NCI-H2227 (cell line): ENCODE data around the gene SLC6A16.
"Not testable (repeated sequence)": the region's sequence is repeated elsewhere in the genome, so short reads cannot be mapped to it uniquely, and the experiment has no call there.

ENCODE experiments used
- DNase-seq: peaks from one replicate; lab custom pipeline; 2025; ENCODE audit not compliant: unreplicated experiment; lab: John Stamatoyannopoulos, UW

SLC6A16 gene

DNA sequence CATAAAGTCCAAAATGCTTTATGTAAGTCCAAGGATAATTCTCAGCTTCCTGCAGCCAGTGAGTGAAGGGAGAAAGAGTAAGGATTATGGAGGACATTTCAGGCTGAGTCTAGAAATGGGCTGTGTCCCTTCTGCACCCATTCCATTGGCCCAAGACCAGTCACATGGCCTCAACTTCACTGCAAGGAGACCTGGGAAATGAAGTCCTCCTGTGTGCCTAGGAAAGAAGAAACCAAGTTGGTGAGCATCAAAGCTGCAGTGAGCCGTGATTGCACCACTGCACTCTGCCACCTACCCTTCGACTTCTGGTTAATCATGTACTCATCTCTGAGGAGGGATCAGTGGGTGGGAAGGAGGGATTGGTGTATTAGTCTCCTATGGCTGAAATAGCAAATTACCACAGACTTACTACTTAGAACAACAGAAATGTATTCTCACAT, 6.6 kb upstream of the SLC6A16 start:
- peak; percentile 45 for DNase-seq

DNA sequence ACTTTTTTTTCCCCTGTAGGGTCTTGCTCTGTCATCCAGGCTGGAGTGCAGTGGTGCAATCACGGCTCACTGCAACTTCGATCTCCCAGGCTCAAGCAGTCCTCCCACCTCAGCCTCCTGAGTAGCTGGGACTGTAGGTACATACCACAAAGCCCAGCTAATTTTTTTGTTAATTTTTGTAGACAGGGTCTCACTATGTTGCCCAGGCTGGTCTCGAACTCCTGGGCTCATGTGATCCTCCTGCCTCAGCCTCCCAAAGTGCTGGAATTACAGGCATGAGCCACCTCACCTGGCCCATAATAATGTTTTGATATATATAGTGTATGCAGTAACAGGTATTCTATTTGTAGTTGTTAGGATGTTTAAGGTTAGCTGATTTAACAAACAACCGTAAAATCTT, 6.2 kb upstream of the SLC6A16 start:
- DNase-seq = not testable (repeated sequence)

DNA sequence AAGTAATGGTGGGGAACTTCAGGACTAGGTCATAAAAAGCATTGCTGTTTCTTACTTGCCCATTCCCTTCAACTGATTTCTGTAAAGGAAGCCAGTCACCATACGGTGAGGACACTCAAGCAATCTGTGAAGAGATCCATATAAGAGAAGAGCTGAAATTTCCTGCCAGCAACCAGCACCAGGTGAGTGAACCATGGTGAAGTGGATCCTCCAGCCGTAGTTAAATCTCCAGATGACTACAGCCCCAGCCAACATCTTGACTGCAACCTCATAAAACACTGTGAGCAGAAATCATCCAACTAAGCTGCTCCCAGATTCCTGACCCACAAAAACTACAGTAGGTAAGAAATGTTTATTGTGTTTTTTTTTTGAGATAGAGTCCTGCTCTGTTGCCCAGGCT, 3.8 kb upstream of the SLC6A16 start:
- no peak for DNase-seq

DNA sequence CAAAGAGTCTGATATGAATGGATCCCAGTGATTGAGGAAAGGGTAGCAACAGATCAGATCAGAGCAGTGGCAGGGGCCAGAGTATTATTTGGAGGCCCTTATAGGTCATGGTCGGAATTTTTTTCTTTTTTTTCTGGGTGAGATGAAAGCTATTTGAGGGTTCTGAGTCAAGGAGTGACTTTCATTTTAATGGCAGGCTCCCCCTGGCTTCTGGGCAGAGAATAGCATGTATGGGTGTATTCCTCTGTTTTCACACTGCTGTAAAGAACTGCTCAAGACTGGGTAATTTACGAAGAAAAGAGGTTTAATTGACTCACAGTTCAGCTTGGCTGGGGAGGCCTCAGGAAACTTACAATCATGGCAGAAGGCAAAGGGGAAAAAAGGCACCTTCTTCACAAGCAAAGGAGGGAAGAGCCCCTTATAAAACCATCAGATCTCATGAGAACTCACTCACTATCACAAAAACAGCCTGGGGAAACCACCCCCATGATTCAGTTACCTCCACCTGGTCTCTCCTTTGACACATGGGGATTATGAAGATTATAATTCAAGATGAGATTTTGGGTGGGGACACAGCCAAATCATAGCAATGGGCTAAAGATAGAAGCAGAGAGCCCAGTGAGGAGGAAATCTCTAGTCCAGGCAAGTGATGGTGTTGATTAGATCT, 3.0 kb upstream of the SLC6A16 start:
- DNase-seq = no peak

DNA sequence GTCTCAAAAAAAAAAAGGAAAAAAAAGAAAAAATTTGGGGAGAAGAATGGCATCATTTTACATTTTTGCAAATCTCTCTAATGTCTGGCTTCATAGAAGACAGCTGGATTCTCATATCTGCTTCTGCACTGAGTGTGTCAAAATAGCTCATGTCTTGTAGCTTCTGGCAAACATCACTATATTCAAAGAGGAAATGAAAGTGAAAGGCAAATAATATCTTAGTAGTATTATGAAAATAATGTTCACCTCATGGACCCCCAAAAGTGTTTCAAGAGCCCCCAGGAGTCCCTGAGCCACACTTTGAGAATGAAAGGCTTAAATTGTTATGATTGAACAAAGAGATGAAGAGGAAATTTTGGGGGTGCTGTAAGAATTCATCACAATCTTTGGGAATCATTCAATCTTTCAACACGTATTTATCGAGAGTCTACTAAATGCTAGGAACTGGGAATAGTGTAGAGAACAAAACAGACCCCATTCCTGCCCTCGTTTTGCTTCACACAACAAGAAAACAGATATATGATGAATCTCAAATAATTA, 1.2 kb upstream of the SLC6A16 start:
- DNase-seq = no peak

DNA sequence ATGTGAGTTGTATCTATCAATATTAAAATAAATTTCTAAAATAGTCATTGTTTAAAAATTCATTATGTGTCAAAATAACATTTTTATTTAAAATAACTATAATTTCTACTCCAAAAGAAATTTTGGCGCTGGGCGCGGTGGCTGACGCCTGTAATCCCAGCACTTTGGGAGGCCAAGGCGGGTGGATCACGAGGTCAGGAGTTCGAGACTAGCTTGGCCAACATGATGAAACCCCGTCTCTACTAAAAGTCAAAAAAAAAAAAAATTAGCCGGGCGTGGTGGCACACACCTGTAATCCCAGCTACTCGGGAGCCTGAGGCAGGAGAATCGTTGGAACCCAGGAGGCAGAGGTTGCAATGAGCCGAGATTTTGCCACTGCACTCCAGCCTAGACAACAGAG, 765 bp upstream of the SLC6A16 start:
- DNase-seq = not testable (repeated sequence)

DNA sequence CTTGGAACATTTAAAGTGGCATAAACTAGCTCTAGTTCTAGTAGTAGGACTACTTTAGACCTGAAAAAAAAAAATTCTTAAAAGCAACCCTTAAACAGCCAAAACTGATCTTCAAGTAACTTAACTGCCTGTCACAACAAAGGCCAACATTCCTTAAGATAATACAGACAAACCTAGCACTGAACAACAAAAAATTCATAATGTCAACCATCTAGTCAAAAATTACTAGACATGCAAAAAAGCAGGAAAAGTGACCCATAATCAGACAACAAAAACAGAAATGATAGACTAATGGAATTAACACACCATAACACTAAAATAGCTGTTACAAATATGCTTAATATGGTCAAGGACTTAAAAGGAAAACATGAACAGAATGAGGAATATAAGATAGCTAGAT, 6.7 kb downstream of the SLC6A16 start:
- no peak for DNase-seq

DNA sequence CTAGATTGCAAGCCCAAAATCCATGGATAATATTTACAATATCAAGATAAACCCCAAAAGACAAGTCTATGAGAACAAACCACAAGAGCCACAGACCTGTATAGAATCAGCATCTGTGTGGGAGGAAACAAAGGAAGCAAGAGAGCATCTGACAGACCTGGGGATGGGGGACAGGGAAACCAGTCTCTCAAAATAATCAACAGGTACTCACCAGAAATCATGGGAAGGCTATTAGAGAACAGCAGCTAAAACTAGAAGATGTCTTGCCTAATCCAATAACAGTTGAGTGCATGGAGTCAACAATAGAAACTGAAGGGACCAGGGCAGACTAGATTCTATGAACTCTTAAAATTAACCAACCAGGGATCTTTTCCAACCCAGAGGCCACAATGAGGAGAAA, 8.7 kb downstream of the SLC6A16 start:
- DNase-seq = no peak

DNA sequence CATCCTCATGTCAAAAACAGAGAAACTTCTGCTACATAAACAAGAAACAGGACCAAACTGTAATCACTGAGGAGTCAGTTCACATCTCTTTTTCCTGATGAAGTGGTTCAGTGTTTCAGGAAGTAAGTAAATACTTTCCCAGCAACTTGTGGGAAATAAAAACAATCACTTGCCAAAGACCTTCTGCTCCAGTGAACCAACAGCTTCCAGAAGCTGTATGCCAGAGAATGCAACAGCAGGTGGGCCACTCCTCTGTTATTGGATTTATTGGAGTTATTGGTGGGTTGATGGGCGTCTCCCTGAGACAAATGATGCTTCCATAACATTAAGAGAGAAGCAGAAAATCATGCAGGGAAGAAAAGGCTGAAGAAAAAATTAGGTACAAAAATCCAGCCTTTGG, 9.9 kb downstream of the SLC6A16 start:
- DNase-seq = no peak

DNA sequence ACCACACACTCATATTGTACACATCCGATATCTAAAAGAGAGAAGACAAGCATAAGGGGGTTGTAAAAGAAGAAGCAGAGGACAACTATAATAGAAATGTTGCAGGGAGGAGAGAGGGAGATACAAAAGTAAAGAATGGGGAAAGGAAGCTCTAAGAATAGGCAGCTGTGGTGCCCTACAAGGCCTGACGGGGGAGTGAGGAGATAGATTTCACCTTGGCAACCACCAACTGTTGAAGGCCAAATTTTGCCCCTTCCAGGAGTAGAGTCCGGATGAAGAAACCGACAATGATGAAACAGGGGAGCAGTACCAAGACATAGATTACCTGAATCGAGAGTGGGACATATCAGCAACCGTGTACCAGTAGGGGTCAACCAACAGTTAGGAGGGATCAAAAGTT, 15.9 kb downstream of the SLC6A16 start:
- no peak for DNase-seq

DNA sequence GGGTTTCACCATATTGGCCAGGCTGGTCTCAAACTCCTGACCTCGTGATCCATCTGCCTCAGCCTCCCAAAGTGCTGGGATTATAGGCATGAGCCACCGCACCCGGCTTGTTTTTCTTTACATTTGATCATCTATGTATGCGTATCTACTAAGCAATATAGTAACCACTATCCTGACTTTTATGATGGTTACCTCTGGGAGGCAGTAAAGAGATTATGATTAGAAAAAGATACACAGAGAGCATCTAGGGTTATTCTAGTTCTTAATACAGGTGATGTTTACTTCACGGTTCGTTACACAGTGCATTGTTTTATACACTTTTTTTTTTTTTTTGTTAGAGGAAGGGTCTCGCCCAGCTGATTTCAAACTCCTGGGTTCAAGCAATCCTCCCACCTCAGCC, 18.3 kb downstream of the SLC6A16 start:
- not testable (repeated sequence) for DNase-seq

DNA sequence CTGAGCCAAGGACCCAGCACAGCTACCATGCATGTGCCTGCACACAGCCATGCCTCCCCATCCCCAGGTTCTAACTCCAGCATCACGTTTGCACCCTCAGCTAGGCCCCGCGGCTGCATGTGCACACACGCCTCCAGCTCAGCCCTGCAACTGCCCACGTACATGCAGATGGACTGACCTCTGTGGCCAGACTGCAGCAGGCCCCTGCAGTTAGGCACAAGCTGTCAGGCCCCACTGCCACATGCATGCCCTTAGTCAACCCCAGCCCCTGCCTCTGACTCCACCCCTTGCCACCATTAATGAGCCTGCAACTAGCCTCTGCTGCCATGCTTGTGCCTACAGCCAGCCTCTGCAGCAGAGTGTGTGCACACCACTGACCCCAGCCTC, 23.1 kb downstream of the SLC6A16 start:
- no peak for DNase-seq

DNA sequence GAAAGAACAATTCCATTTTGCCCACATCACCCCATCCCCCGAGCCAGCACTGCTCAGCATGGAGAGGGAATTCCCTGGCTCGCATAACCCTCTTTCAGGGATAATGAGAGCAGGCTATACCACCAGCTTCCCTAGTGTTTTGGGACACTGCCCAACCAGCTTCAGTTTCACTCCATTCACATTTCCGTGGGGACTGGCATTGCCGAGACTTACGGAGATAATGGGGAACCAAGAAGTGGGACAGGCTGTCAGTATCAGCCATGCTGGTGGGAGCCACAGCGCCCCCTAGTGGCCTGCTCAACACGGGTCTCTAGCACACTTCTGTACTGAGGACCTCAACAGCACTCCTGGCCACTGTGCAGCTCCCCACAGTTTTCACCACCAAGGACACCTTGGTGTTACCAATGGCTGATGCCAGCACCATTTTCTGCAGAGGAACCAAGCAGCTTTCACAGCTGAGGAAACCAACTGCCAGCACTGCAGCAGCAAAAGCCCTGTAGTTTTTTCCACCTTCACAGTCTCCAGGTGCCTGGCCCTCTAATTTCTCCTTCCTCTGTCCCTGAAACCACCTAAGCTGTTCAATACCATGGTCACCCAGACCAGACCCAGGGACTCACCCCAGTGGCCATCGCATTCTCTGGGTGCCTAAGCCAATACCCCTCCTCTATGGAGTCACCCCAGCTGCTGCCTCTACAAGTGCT, 23.7 kb downstream of the SLC6A16 start:
- DNase-seq = peak; percentile 62

DNA sequence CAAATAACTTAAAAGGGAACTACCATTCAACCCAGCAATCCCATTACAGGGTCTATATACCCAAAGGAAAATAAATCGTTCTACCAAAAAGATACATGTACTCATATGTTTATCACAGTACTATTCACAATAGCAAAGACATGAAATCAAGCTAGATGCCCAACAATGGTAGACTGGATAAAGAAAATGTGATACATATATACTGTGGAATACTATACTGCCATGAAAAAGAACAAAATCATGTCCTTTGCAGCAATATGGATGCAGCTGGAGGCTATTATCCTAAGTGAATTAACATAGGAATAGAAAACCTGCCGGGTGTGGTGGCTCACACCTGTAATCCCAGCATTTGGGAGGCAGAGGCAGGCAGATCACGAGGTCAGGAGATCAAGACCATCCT, 26.3 kb downstream of the SLC6A16 start:
- not testable (repeated sequence) for DNase-seq

DNA sequence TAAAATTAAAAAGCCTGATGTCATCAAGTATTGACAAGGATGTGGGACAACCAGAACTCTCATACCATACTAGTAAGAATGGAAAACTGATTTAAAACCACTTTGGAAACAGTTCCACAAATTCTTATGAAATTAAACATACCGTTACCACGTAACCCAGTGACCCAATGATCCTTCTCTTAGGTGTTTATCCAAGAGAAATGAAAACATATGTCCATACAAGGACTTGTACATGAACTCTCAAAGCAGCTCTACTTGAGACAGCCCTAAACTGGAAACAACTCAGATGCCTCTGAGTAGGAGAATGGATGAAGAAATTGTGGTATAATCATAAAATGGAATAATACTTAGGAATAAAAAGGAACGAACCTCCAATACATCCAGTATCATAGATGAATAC, 27.6 kb downstream of the SLC6A16 start:
- DNase-seq = no peak

DNA sequence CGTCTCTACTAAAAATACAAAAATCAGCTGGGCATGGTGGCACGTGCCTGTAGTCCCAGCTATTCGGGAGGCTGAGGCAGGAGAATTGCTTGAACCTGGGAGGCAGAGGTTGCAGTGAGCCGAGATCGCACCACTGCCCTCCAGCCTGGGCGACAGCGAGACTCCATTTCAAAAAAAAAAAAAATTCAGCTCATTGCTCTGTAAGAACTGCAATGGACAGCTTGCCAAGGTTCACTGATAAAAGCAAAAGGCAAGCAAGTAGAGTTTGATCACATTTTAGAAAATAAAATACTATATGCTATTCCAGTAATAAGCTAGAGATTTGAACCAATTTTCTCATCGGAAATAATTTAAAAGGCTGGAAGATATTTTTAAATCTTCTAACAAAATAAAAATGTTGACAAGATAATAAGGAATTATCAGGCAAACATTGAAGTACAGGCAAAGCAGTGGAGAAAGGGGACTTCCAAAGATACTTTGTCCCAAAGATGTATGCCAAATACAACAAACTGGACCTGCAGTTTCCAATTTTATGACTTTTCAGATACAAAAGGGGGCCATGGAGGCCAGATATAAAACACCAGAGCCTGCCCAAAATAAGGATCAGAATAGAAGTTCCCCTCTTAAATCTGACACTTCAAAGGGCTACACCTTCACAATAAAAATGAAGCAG, 29.6 kb downstream of the SLC6A16 start:
- DNase-seq = no peak

DNA sequence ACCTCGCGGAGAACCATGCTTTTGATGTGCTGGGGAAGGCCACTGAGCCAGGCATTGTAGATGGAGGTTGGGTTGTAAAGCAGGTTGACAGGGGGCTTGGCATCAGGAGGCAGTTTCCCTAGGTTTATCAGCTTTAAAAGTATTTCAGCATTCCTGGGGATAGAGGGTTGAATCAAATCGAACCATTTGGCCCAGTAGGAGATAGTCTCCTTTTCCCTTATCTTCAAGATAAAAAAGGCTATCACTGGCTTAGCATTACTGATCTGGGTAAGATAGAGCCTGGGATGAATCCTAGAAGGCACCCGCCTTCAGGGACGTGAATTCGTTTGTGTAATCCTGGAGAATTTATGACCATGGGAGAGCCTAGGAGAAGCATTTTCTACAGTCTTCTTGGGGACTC, 30.6 kb downstream of the SLC6A16 start:
- no peak for DNase-seq

DNA sequence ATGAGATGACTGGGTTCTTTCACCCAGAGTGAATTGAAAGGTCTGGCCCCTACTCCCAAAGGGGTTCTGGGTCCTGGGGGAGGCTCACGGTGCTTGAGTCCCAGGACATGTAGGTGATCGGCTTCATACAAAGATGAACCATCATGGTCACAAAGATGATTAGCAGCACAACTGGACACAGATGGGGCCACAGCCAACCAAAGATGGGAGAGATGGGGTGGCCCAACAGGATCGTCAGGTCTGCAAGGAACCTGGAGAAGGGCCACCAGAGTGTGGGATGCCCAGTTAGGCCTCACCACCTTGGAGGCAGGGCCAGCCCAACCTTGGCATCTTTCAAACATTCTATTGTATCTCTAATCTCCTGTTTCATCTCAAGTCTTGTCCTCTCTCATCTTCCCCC, 34.5 kb downstream of the SLC6A16 start:
- no peak for DNase-seq

DNA sequence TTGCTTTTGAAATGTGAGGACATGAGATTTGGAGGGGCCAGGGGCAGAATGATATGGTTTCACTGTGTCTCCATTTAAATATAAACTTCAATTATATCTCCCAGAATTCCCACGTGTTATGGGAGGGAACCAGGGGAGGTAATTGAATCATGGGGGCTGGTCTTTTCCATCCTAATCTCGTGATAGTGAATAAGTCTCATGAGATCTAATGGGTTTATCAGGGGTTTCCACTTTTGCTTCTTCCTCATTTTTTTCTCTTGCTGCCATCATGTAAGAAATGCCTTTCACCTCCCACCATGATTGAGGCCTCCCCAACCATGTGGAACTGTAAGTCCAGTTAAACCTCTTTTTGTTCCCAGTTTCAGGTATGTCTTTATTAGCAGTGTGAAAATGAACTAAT, 35.7 kb downstream of the SLC6A16 start:
- DNase-seq = not testable (repeated sequence)

DNA sequence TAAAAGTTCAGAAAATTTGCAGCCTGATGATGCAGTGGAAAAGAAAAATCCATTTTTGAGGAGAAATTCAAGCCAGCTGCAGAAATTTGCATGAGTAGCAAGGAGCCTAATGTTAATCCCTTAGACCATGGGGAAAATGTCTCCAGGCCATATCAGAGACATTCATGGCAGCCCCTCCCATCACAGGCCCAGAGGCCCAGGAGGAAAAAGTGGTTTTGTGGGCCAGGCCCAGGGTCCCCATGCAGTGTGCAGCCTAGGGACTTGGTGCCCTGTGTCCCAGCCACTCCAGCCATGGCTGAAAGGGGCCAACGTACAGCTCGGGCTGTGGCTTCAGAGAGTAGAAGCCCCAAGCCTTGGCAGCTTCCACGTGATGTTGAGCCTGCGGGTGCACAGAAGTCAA, 36.8 kb downstream of the SLC6A16 start:
- not testable (repeated sequence) for DNase-seq

DNA sequence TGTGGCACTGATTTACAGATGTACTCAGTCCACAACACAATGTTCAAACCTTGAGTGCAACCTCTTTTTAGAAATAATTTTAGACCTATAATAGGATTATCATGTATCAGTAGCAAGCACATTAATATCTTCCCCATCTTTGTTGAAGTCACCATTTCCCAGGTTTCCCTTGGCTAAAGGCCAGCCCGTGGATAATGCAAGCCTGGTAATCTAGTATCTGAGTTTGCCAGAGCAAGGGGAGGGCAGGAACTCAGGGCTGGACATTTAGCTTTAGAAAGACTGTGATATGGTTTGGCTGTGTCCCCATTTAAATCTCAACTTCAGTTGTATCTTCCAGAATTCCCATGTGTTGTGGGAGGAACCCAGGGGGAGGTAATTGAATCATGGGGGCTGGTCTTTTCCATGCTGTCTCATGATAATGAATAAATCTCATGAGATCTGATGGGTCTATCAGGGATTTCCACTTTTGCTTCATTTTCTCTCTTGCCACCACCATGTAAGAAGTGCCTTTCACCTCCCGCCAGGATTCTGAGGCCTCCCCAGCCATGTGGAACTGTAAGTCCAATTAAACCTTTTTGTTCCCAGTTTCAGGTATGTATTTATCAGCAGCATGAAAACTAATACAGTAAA, 37.7 kb downstream of the SLC6A16 start:
- no peak for DNase-seq

DNA sequence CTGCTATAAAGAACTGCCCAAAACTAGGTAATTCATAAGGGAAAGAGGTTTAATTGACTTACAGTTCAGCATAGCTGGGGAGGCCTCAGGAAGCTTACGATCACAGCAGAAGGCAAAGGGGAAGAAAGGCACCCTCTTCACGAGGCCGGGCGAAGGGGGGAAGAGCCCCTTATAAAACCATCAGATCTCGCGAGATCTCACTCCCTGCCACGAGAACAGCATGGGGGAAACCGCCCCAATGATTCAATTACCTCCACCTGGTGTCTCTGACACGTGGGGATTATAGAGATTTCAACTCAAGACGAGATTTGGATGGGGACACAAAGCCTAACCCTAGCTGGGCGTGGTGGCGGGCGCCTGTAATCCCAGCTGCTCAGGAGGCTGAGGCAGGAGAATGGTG, 42.8 kb downstream of the SLC6A16 start:
- DNase-seq = no peak
